GM18508 (cell line): Measurements from ENCODE around the gene CIT.
"Not testable (repeated sequence)": the region's sequence is repeated elsewhere in the genome, so short reads cannot be mapped to it uniquely, and the experiment has no call there.

Experiments used
- ATAC-seq: cut with Tn5 transposase; IDR thresholded peaks from one replicate; pipeline ENCODE4 v1.9.1; 2021; ENCODE audit warnings: moderate number of reproducible peaks; ENCODE audit not compliant: insufficient read depth, unreplicated experiment

CIT gene

GRCh38 chr12:119710374-119710964 lies 166.7 kb downstream of the CIT start:
- no peak for ATAC-seq

GRCh38 chr12:119706427-119706826 lies 170.7 kb downstream of the CIT start:
- ATAC-seq = not testable (repeated sequence)

GRCh38 chr12:119705182-119705581 lies 171.9 kb downstream of the CIT start:
- no peak for ATAC-seq

DNA sequence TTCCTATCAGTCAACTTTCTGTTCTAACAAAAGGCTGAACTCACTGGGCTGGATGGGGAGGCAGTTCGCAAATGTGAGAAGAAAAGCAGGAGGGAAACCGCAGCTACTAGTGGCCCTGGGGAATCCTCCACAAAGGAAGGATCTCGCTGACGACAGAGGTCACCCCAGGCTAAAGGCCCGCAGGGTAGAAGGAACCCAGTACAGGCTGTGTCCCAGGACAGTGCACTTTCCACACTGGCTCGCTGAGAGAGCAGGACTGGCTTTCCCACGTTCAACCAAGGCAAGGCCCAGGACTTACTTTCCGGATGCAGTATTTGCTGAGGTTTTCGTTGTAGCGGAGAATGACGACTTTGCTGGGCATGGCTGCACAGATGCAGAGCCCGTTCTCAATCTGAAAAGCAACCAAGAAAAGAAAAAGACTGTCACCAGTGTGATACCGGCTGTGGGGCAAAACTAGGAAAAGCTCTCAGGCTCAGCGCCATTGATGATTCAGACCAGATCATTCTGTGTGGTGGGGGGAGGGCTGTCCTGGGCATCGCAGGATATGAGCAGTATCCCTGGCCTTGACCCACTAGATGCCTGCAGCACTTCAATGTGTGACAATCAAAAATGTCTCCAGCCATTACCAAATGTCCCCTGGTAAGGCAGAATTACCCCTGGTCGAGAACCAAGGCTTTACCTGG lies 172.9 kb downstream of the CIT start:
- no peak for ATAC-seq

DNA sequence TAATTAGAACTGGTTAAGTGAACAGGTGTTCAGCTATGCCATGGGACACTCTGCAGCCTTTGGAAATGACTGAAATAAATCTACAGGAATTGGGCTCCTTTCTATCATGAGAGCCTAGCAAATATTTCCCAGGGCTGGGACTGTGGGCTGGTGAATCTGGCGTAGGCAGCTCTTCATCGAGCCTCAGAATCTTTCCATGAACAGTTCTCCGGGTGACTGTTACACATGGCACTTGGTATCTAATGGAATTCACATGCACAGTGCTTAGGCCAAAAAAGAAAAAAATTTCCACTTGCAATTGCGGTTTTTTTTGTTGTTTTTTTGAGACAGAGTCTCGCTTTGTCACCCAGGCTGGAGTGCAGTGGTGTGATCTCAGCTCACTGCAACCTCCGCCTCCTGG lies 177.0 kb downstream of the CIT start:
- ATAC-seq = no peak

DNA sequence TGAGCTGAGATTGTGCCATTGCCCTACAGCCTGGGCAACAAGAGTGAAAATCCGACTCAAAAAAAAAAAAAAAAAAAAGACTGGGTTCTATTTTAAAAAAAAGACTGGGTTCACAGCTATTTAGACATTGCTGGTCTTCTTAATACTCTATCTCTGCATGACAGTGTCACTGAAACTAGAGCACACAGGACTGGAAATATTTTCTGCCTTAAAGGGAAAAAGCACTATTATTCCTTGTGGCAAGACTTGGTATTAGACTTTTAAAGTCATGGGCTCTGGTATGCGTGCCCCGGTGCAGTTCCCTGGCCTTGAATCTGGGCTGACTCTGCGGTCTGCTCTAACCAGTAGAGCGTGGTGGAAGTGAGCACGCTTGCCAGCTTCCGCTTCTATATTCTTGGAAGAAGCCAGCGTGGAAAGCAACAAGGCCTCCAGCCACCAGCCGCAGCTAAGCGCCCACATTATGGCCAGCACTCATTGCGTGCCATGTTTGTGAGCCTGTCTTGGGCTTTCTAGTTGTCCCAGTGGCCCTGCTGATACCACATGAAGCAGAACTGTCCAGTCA lies 177.8 kb downstream of the CIT start:
- ATAC-seq = no peak

- no peak for ATAC-seq
These were observed 180.2 kb downstream of the CIT start for GRCh38 chr12:119696943-119697342.

DNA sequence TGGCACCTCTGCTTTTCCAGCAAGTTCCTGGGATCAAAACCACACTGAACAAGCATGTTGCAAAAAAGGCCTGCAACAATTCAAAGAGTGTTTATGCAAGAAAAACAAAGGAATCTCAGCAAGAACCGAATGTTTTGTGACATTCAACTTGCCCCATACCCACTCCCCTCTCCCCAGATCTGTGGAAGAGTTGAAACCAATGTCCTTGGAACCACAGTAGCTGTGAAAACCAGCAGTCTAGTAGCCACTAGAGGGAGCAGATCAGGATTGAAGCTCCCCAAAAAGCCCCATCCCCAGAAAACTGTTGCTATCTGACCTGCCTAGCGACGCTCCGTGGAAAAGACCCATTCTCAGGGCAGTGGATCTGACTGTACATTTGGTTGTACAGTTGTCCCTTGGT lies 182.1 kb downstream of the CIT start:
- no peak for ATAC-seq

DNA sequence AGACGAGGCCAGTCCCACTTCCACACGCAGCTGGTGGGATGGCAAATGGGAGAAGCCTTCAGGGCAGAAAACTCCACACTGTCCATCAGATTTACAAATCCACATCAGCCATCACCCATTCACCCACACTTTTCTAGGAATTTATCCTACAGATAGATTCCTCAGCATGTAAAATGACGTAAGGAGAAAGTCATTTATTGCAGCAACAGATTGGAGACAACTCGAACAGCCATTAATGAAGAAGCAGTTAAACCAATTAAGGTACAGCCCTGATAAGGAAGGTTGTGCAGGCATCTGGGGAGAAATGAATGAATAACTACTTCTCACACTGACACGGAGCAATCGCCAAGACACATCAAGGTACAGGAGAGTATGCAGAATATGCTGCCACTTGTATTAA lies 183.0 kb downstream of the CIT start:
- ATAC-seq = no peak

DNA sequence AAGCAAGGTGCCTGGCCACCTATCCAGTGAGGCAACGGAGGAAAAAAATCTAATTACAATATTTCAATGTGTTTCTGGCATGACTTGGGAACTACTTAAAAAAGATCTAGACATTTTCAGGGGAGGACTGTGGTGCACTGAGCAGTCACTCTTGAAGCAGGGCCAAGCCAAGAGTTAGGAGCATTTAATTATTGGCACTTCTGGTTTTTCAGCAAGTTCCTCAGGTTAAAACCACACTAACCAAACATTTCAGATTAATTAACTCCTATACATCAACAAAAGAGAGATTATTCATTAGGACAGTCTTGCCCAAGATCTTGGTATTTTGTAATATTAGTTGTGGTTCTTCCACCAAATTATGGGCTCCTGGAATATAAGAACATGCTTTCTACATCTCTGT lies 183.6 kb downstream of the CIT start:
- no peak for ATAC-seq

GRCh38 chr12:119692997-119693396 lies 184.1 kb downstream of the CIT start:
- no peak for ATAC-seq

DNA sequence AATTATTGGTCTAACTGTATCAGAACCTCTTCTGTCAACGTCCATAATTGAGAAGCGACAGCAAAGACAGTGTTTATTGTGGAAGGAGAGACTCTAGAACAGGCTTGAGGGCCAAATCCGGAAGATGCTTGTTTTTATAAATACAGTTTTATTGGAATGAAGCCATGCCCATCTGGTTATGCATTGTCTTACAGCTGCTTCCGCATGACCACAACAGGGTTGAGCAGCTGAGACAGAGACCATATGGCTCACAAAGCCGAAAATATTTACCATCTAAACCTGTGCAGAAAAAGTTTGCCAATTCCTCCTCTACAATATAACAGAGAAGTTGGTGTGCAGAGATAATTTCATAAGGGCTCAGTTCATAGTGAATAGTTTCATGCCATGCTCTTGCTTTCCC lies 184.7 kb downstream of the CIT start:
- no peak for ATAC-seq

DNA sequence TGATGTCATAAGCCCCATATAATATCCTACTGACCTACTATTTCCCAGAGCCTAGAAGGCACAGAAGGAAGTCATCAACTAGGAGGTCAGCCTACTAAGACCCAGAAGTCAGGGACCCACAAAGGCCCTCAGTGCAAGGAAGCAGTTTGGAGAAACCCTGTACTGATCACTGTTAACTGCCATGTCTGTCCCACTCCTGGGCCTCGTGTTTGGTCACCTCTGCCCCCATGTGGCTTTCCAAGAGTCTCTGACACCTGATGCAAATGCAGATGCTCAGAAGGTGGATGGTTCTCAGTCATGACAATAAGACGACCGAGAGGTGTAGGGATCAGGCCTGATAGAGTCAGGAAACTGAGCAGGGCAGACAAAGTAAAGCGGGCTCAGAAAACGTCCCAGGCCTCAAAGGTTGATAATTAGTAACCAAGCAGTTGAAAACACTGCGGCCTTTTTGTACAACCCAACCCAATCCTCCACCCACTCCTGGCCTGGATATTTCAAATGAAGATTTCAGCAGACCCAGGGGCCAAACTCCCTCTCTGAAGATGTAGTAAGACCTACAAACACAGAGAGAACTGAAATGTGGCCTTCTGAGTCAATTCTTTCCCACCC lies 185.8 kb downstream of the CIT start:
- no peak for ATAC-seq

GRCh38 chr12:119689935-119690500 lies 187.1 kb downstream of the CIT start:
- ATAC-seq = no peak

DNA sequence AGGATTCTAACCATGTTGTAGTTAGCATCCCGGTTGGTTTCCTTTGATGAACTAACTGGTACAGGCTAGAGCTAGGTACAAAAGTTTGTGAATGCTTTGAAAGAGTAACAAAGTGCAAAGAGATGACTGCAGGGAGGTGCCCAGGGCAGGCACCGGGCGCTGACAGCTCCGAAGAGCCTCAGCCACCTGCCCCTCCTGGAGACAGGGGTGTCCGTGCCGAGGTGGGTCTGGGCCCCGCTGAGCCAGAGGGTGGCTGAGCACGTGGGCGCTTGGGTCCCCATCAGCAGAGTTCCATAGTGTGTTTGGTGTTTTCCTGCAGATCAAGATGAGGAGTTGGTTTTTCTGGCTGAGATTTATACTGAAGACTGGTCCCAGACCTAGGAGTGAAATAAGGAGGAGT lies 189.2 kb downstream of the CIT start:
- ATAC-seq = no peak

DNA sequence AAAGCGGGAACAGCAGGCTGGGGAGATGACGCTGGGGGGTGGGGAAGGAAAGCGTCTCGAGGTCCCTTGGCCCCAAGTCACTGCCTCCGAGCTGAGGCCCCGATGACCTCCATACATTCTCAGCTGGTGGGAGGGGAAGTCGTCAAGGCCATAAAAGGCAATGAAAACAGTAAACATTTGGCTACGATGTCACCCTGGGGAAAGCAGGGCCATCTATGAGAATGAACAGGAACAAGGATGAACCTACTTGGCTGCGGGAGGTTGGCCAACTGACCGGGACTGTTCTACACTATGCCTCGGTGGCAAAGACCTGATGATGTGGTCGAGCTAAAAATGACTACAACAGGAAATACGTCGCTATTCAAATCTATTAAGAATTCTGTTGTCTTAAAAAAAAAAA lies 189.7 kb downstream of the CIT start:
- ATAC-seq = no peak

DNA sequence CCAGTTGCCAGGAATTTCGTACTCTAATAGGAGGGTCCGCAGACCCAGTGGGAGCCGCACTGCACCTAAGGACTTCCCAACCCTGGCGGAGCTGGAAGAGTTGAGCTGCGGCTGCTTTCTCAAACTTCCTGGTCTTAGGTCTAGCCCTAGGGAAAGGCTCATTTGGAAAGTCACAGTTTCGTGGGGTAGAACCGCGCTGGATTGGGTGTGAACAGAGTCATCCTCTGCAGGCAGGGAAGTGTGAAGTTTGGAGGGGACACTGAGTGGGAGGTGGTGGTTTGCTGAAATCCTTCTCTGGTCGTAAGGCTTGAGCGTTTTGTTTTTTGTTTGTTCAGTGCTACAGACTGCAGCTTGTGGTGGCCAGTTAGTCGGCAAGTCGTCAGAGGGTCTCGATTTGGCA lies 190.3 kb downstream of the CIT start:
- ATAC-seq = no peak

- ATAC-seq = no peak
These were observed 190.8 kb downstream of the CIT start for GRCh38 chr12:119686355-119686754.

- ATAC-seq = no peak
These were observed 191.7 kb downstream of the CIT start for GRCh38 chr12:119685375-119685774.

DNA sequence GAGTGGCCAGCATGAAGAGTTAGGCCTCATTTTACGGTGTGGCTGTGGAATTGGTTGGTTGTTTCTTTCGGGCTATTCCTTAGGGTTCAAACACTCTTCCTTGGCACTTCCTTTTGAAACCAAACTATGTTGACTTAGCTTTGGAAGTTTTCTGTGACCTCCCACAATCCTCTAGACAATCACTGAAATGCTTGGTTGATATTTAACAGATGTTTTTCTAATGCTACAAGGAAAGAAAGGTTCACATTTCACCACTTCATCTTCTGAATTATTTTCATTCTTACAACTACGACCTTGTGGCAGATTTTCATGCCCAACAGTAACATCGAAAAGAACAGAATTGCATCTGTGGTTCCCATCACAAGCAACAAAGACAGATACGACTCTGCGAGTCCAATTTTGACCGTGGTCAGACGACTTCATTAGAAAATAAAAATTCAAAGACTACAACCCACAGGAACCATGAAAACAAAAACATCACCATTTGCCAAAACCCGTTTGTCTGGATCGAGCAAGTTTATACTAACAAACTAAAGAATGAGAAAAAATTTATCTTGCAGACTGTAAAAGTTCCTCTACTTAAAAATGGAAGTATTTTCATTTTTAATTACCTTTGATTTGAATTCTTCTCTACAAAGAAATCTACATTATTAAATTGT lies 192.3 kb downstream of the CIT start:
- ATAC-seq = no peak

- ATAC-seq = no peak
These were observed 193.3 kb downstream of the CIT start for GRCh38 chr12:119683816-119684215.
